Pancreas (tissue), 10 donors: Measurements from ENCODE around the gene ZNF175. TPM values are rescaled to one million over a fixed set of nuclear protein-coding genes. Genes with fewer than 3 reads are reported as not detected.
A peak's percentile ranks its signal among the peaks of the same experiment; 100 is the strongest.
"Not testable (repeated sequence)": the region's sequence is repeated elsewhere in the genome, so short reads cannot be mapped to it uniquely, and the experiment has no call there.

Experiments
- ATAC-seq, 4 donors: fragments of 200-7000 bp; cut with Tn5 transposase; one replicate each; pipeline versions ENCODE4 v1.8.0 to v1.9.1; 2020; ENCODE audit warnings: mild to moderate bottlenecking in 4 of 4, moderate library complexity in 4 of 4
- DNase-seq, 6 donors: peaks; one replicate each; pipeline ENCODE4 v3.0.0-alpha.2; 2020
- FAIRE-seq: peaks from 2 replicates; lab custom pipeline; 2012; peaks lifted over from hg19 to GRCh38; lab: Jason Lieb, UNC
- H3K27ac ChIP-seq, 4 donors: fragments of 200-600 bp; sonication (generic); 1 replicate in 3 of 4; 2 replicates in 1 of 4; pipeline versions ENCODE4 v1.5.0 to v1.8.0; 2020
- H3K27me3 ChIP-seq, 4 donors: fragments of 200-600 bp; one replicate each; pipeline ENCODE4 v1.8.0; 2021
- H3K36me3 ChIP-seq, 3 donors: fragments of 200-600 bp; sonication (generic) in 1 of 3; one replicate each; pipeline versions ENCODE4 v1.5.0 to v1.8.0; 2020 to 2021
- H3K4me1 ChIP-seq, 3 donors: fragments of 200-600 bp; one replicate each; pipeline ENCODE4 v1.8.0; 2021
- H3K4me3 ChIP-seq, 4 donors: fragments of 200-600 bp; sonication (generic) in 2 of 4; one replicate each; pipeline versions ENCODE4 v1.5.0 to v1.8.0; 2020 to 2021
- H3K9me3 ChIP-seq, 4 donors: fragments of 200-600 bp; one replicate each; pipeline ENCODE4 v1.8.0; 2021
- WGBS, 2 donors: extraction: QIAGEN DNeasy Blood & Tissue Kit; methylation state at CpG; one replicate each; pipeline ENCODE4 v1.1.7; 2013; 5-methylcytosine and 5-hydroxymethylcytosine counted together
- intact Hi-C, 3 donors: fragments of 100-400 bp; cut with DNase I; formaldehyde crosslinking; loops; one replicate each; pipeline versions ENCODE4 v1.11.1 to v1.14.2; 2022
- polyA plus RNA-seq, 2 donors: library from polyadenylated mRNA; stranded (reverse); fragments of 200-250 nt; gene quantifications; one replicate each; pipeline ENCODE4 v1.2.3, GENCODE V29; 2013
- total RNA-seq, 6 donors: library from RNA; stranded (reverse); fragmentation: NEBNext Ultra II Directional in 4 of 6; extraction: Animal tissue kit (Norgen Biotek cat#: 25700) in 4 of 6; gene quantifications; one replicate each; pipeline versions ENCODE4 v1.2.1 to v1.2.4, GENCODE V29; 2021 to 2023
- TF ChIP-seq, protein P1 (sequence below), 4 donors: fragments of 200-600 bp; sonication (generic) in 3 of 4; IDR thresholded peaks; one replicate each; pipeline versions ENCODE4 v1.5.0 to v1.8.0; 2021; ENCODE audit warnings: antibody characterized with exemption in 4 of 4
- donor health status: healthy with polysubstance abuse.
- donor health status: DM: no; HTN: no; CAD: no; lungs with moderate emphysema.
- donor health status: DM: no; HTN: no; CAD: no.
- donor health status: control.
- donor health status: control.
- donor health status: Bipolar disorder and iron deficiency.
- donor health status: DM: yes; HTN: yes; CAD: no.
- donor health status: DM: no; HTN: no; CAD: no.
- donor health status: DM: no; HTN: no; CAD: no.
- donor health status: DM: yes; HTN: yes; CAD: no.

The ZNF175 gene
- total and polyA plus RNA-seq, 8 donors, result 2.0 to 8.0 (median 4.3) TPM

DNA sequence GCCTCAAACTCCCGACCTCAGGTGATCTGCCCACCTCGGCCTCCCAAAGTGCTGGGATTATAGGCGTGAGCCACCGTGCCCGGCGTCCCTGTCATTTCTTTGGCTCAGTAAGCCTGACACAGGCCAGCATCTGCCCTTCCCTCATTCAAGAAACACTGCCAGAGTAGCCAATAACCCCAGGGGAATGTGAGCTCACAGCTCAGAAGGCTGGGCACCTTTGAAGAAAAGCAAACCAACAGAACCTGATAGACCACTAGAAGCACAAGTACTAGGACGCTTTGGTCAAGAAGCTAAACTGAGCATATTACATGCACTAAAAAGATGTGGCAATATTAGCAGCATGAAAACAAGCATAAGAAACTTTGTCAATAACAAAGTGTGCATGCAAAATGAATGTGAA is 44.9 kb downstream of the ZNF175 start:
- intact Hi-C loops, result no loop called here
- H3K4me1 ChIP-seq, result no peaks in the 10 kb centered on the region
- TF ChIP-seq, protein P1, sequence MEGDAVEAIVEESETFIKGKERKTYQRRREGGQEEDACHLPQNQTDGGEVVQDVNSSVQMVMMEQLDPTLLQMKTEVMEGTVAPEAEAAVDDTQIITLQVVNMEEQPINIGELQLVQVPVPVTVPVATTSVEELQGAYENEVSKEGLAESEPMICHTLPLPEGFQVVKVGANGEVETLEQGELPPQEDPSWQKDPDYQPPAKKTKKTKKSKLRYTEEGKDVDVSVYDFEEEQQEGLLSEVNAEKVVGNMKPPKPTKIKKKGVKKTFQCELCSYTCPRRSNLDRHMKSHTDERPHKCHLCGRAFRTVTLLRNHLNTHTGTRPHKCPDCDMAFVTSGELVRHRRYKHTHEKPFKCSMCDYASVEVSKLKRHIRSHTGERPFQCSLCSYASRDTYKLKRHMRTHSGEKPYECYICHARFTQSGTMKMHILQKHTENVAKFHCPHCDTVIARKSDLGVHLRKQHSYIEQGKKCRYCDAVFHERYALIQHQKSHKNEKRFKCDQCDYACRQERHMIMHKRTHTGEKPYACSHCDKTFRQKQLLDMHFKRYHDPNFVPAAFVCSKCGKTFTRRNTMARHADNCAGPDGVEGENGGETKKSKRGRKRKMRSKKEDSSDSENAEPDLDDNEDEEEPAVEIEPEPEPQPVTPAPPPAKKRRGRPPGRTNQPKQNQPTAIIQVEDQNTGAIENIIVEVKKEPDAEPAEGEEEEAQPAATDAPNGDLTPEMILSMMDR (IDR thresholded peaks at IDR 0.05), result no peak
- DNase-seq, result no peak
- 57 to 63% methylated on average over 7 of the region's 7 CpGs for WGBS, 2 donors
- no peaks in the 10 kb centered on the region for H3K9me3 ChIP-seq
- no peaks in the 10 kb centered on the region for H3K27me3 ChIP-seq
- ATAC-seq, result no peak
- H3K36me3 ChIP-seq, result no peaks in the 10 kb centered on the region
- no peak for FAIRE-seq
- no peak overlapping the region for H3K4me3 ChIP-seq
- H3K27ac ChIP-seq, result no peak overlapping the region

DNA sequence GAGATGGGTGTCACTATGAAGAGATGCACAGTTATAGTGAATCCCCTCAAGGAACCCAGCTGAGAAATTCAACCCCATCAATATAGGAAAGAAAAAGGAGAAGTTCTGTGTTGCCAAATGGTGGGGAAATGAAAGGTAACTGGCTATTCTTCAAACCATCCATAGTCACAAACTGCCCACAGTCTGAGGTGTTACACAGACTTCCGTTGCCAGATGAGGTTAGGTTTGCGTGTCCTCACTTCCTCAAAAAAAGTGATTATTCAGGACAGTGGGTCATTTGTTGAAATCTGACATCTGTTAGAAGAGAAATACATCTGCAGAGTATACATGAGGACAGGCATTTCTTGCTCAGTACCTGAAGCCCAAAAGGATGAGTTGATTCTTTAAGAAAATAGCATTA is 50.1 kb downstream of the ZNF175 start:
- no peak for ATAC-seq
- Histone ChIP-seq H3K27ac (no peak overlapping the region), H3K27me3 (no peaks in the 10 kb centered on the region), H3K4me3 (no peak overlapping the region), H3K4me1 (no peaks in the 10 kb centered on the region), H3K36me3 (no peaks in the 10 kb centered on the region), H3K9me3 (no peaks in the 10 kb centered on the region)
- intact Hi-C loops, result no loop called here
- no peak for FAIRE-seq
- WGBS, 2 donors, result 33 to 52% methylated on average over 2 of the region's 2 CpGs
- TF ChIP-seq, protein P1 (IDR thresholded peaks at IDR 0.05), result no peak
- DNase-seq, result no peak

DNA sequence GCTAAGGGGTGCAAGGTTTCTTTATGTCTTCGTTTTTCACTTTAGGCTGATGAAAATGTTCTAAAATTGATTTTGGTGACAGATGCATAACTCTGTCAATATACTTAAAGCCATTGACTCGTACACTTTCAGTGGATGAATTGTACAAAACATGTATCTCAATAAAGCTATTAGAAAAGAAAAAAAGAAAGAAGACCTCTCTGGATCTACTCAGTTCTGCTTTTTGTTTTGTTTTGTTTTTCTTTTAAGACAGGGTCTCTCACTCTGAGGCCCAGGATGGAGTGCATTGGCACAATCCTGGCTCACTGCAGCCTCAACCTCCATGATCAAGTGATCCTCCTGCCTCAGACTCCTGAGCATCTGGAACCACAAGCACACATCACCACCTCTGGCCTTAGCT is 55.6 kb downstream of the ZNF175 start:
- intact Hi-C loops, result no loop called here
- Histone ChIP-seq H3K9me3 (no peaks in the 10 kb centered on the region), H3K27me3 (no peaks in the 10 kb centered on the region), H3K36me3 (no peaks in the 10 kb centered on the region), H3K4me1 (no peaks in the 10 kb centered on the region), H3K4me3 (no peak overlapping the region), H3K27ac (no peak overlapping the region)
- 19 to 35% methylated on average over 2 of the region's 2 CpGs for whole genome bisulfite sequencing, 2 donors
- ATAC-seq, result no peak
- no peak for DNase-seq
- TF ChIP-seq, protein P1 (IDR thresholded peaks at IDR 0.05), result no peak
- FAIRE-seq, result no peak

DNA sequence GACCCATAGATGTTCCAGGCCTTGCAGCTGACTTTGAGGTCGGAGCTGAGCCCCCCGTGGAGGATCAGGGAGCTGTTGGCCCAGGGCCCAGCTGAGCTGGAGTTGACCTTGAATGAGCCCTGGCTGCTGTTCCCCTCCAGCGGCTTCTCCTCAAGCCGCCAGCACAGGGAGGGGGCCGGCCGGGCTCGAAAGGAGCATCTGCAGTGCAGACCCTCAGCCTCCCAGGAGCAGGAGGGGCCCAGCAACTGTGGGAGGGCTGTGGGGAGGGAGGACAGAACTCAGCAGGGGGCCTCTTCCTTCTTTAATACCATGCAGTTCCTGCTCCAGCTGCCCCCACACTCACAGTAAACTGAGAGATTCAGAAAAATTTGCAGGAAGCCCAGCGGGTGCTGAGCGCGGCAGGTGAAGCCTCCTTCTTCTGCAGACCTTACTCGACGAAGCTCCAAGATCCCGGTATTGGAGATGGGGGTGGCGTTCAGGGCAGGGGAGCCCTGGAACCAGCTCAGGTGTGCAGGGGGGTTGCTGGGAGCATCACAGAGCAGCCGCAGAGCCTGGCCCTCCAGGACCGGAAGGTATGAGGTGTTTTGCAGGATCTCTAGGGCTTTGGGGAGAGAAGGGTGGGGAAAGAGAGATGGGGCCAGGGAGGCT is 56.5 kb downstream of the ZNF175 start:
- H3K27me3 ChIP-seq, result no peaks in the 10 kb centered on the region
- H3K9me3 ChIP-seq, result no peaks in the 10 kb centered on the region
- FAIRE-seq (no peak), ATAC-seq (no peak), DNase-seq (peak in 1 of 6 donors; percentile 31)
- intact Hi-C loops, result no loop called here
- H3K36me3 ChIP-seq, result no peaks in the 10 kb centered on the region
- WGBS, 2 donors, result 37 to 39% methylated on average over 16 of the region's 16 CpGs
- no peaks in the 10 kb centered on the region for H3K4me1 ChIP-seq
- TF ChIP-seq, protein P1 (IDR thresholded peaks at IDR 0.05), result no peak
- H3K4me3 ChIP-seq, result no peak overlapping the region
- no peak overlapping the region for H3K27ac ChIP-seq

DNA sequence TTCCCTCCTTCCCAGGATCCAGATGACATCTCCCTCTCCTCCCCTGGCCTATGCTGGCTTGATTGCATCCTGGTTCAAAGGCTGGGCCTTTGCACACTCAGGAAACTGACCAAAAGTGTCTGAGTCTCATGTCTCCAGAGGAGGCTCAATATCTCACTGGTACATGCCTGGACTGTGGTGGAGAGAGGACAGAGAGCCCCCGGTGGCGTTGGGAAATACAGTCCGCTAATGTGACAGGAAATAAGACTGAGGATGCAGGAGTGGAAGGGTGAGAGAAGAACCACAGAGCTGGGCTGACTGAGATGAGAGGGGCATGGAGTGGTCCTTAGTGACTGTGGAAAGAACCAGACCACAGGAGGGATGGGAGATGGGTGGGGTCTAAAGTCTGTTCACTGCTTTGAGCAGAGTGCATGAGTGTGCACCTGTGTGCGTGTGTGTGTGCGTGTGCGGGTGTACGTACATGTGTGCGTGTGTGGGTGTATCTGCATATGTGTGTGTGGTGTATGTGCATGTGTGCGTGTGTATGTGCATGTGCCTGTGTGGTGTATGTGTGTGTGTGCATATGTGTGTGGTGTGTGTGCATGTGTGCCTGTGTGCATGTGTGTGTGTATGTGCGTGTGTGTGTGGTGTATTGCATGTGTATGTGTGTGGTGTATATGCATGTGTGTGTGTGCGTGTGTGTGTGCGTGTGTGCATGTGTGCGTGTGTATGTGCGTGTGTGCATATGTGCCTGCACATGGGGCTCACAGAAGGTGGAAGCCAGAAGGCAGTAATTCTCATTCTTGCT is 57.3 kb downstream of the ZNF175 start:
- no peak for FAIRE-seq
- H3K9me3 ChIP-seq, result no peaks in the 10 kb centered on the region
- H3K4me1 ChIP-seq, result no peaks in the 10 kb centered on the region
- no peaks in the 10 kb centered on the region for H3K36me3 ChIP-seq
- no peaks in the 10 kb centered on the region for H3K27me3 ChIP-seq
- intact Hi-C loops, result no loop called here
- 65 to 75% methylated on average over 14 of the region's 14 CpGs for WGBS, 2 donors
- no peak for DNase-seq
- H3K27ac ChIP-seq, result no peak overlapping the region
- TF ChIP-seq, protein P1 (IDR thresholded peaks at IDR 0.05), result no peak
- no peak overlapping the region for H3K4me3 ChIP-seq
- ATAC-seq, result no peak

DNA sequence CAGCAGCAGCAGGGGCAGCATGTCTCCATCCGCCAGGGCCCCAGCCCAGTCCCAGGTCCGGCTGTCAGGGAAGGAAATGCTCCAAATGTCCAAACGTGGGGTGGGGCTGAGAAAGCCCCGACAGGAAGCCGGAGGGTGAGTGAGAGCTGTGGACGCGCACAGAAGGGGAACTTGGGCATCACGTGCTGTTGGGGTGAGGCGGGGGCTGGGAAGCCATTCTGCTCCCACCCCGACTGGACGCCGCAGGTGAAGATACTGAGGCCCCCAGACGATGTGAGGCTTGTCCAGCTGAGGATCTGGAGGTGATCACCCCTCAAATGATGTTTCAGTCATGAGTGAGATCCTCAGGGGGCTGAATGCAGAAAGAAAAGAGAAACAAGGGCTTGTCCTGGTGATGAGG is 59.2 kb downstream of the ZNF175 start, which contains the start of gene SIGLEC5:
SIGLEC5 (minus strand) TSS at position 87 of the 400 bp plus-strand sequence; CDS start at position 21, 66 bp downstream.
- H3K36me3 ChIP-seq, FAIRE-seq, DNase-seq, H3K27ac ChIP-seq, H3K9me3 ChIP-seq, H3K4me1 ChIP-seq, intact Hi-C loops, H3K4me3 ChIP-seq, H3K27me3 ChIP-seq: not testable (repeated sequence)
- ATAC-seq, result peak in 3 of 4 donors; percentile 14 to 62 (median 18)
- WGBS, 2 donors, result 42 to 62% methylated on average over 8 to 9 of the region's 13 CpGs
